SK-N-SH treated with all-trans-retinoic acid at 6 μM for 48 hours (cell line): ENCODE results near the gene POC1A.

Experiments
- ATAC-seq: fragments of 200-7000 bp; cut with Tn5 transposase; 3 replicates; pipeline ENCODE4 v1.9.1; 2020; ENCODE audit warnings: mild to moderate bottlenecking, moderate library complexity
- BACH2 ChIP-seq: fragments of 250-450 bp; sonication (Bioruptor Pico); IDR thresholded peaks from 2 replicates; pipeline ENCODE4 v1.9.0; 2021; ENCODE audit warnings: mild to moderate bottlenecking, borderline replicate concordance
- CSDC2 ChIP-seq: fragments of 250-450 bp; sonication (Bioruptor Pico); IDR thresholded peaks from 2 replicates; pipeline ENCODE4 v1.5.0; 2020; ENCODE audit warnings: mild to moderate bottlenecking, moderate library complexity
- CSRNP3 ChIP-seq: fragments of 250-450 bp; sonication (Bioruptor Pico); IDR thresholded peaks from 2 replicates; pipeline ENCODE4 v1.5.1; 2021; ENCODE audit warnings: mild to moderate bottlenecking, moderate library complexity
- ESRRG ChIP-seq: fragments of 250-450 bp; sonication (Bioruptor Pico); IDR thresholded peaks from 2 replicates; pipeline ENCODE4 v1.6.1; 2021; ENCODE audit warnings: mild to moderate bottlenecking
- GLIS3 ChIP-seq: fragments of 250-450 bp; sonication (Bioruptor Pico); IDR thresholded peaks from 2 replicates; pipeline ENCODE4 v1.5.0; 2020; ENCODE audit warnings: mild to moderate bottlenecking, moderate library complexity
- ISL1 ChIP-seq: fragments of 250-450 bp; sonication (Bioruptor Pico); IDR thresholded peaks from 2 replicates; pipeline ENCODE4 v2.1.2; 2022; ENCODE audit warnings: mild to moderate bottlenecking, moderate library complexity
- OSR1 ChIP-seq: fragments of 250-450 bp; sonication (Bioruptor Pico); IDR thresholded peaks from 2 replicates; pipeline ENCODE4 v1.8.0; 2022; ENCODE audit warnings: moderate library complexity, mild to moderate bottlenecking, inconsistent platforms
- PATZ1 ChIP-seq: fragments of 250-450 bp; sonication (Bioruptor Pico); IDR thresholded peaks from 2 replicates; pipeline ENCODE4 v1.8.0; 2020; ENCODE audit warnings: mild to moderate bottlenecking, moderate library complexity, borderline replicate concordance
- POU6F1 ChIP-seq: fragments of 250-450 bp; sonication (Bioruptor Pico); IDR thresholded peaks from 2 replicates; pipeline ENCODE4 v1.8.0; 2021; ENCODE audit warnings: low read depth, mild to moderate bottlenecking, moderate library complexity, borderline replicate concordance
- RARB ChIP-seq: fragments of 250-450 bp; sonication (Bioruptor Pico); IDR thresholded peaks from 2 replicates; pipeline ENCODE4 v1.8.0; 2021; ENCODE audit warnings: mild to moderate bottlenecking, moderate library complexity
- TCF4 ChIP-seq: fragments of 250-450 bp; sonication (Bioruptor Pico); IDR thresholded peaks from 2 replicates; pipeline ENCODE4 v1.8.0; 2021; ENCODE audit warnings: mild to moderate bottlenecking, moderate library complexity, borderline replicate concordance
- TOX ChIP-seq: fragments of 250-450 bp; sonication (Bioruptor Pico); IDR thresholded peaks from 2 replicates; pipeline ENCODE4 v1.8.0; 2021; ENCODE audit warnings: mild to moderate bottlenecking, moderate library complexity, borderline replicate concordance
- TSHZ2 ChIP-seq: fragments of 250-450 bp; sonication (Bioruptor Pico); IDR thresholded peaks from 2 replicates; pipeline ENCODE4 v1.5.0; 2020; ENCODE audit warnings: mild to moderate bottlenecking, moderate library complexity
- ZC3H10 ChIP-seq: fragments of 250-450 bp; sonication (Bioruptor Pico); IDR thresholded peaks from 2 replicates; pipeline ENCODE4 v1.5.1; 2021; ENCODE audit warnings: mild to moderate bottlenecking, moderate library complexity
- ZFP3 ChIP-seq: fragments of 250-450 bp; sonication (Bioruptor Pico); IDR thresholded peaks from 2 replicates; pipeline ENCODE4 v1.5.0; 2020; ENCODE audit warnings: mild to moderate bottlenecking, moderate library complexity
- ZFP30 ChIP-seq: fragments of 450-650 bp; formaldehyde crosslinking; IDR thresholded peaks from 2 replicates; pipeline ENCODE4 v1.5.0; 2022; ENCODE audit warnings: mild to moderate bottlenecking, moderate library complexity
- ZNF8 ChIP-seq: fragments of 450-650 bp; formaldehyde crosslinking; IDR thresholded peaks from 2 replicates; pipeline ENCODE4 v1.5.0; 2020; ENCODE audit warnings: mild to moderate bottlenecking, moderate library complexity

POC1A gene

GRCh38 chr3:52055537-52056351 is 98.5 kb downstream of the POC1A start:
- ATAC-seq = peak; percentile 18

GRCh38 chr3:52054661-52055511 is 99.3 kb downstream of the POC1A start:
- ATAC-seq = peak; percentile 4; the same call in 1 of the 3 replicates

More at GRCh38 chr3:52055537-52056351, 98.5 kb downstream of the POC1A start:
- TF ChIP-seq CSDC2 (CRISPR knock-in tag) = no peak
- 0 out of 2 replicates have a peak, but pooled peaks have one; percentile 36 for TF ChIP-seq ZFP3 (CRISPR knock-in tag)
- TF ChIP-seq ZFP30 (CRISPR knock-in tag) = no peak
- TF ChIP-seq TCF4 = no peak
- no peak for TF ChIP-seq CSRNP3 (CRISPR knock-in tag)
- TF ChIP-seq TOX = no peak

More at GRCh38 chr3:52054661-52055511, 99.3 kb downstream of the POC1A start:
- TF ChIP-seq ISL1 (CRISPR knock-in tag) (no peak), ZC3H10 (CRISPR knock-in tag) (no peak), TOX (no peak), TCF4 (no peak), PATZ1 (CRISPR knock-in tag) (no peak), ESRRG (no peak), OSR1 (CRISPR knock-in tag) (no peak), ZNF8 (CRISPR knock-in tag) (no peak), POU6F1 (CRISPR knock-in tag) (no peak), TSHZ2 (CRISPR knock-in tag) (no peak), BACH2 (CRISPR knock-in tag) (no peak), RARB (CRISPR knock-in tag) (no peak), GLIS3 (CRISPR knock-in tag) (no peak)
